Measurements from ENCODE around the gene FAM163A. TPM values are rescaled to one million over a fixed set of nuclear protein-coding genes. Genes with fewer than 3 reads are reported as not detected.

FAM163A gene
- total RNA-seq, 4 donors from 2014 or later: under 0.01 to 0.50 (median 0.24) TPM

DNA sequence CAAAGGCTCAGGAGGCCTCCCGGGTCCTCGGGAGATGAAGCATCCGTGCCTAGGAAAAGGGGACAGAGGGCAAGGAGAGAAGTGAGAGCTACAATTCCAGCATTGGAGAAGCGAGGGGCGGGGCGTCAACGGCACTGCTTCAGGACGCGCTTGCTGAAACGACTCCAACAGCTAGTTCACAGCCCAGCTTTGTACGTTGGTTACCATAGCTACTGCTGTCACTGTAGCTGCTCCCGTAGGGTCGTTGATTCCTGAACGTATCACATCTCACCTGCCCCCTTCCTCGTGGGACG is 71.4 kb downstream of the FAM163A start:
- H3K4me1 ChIP-seq: peaks cover 24 to 45% (median 37%) of the 10 kb centered on the region in 4 donors
- 6% methylated on average over 14 of the region's 16 CpGs for WGBS
- H3K9me3 ChIP-seq: no peaks in the 10 kb centered on the region
- no peaks in the 10 kb centered on the region for H3K36me3 ChIP-seq
- peak overlapping the region in 2 of 4 donors; percentile 7 to 40 for H3K27ac ChIP-seq (replicated peaks in 1 of 4)
- DNase-seq (ENCODE audit: extremely low spot score): no peak
- H3K27me3 ChIP-seq: peaks cover 0 to 7% (median 0%) of the 10 kb centered on the region in 4 donors
- peak overlapping the region; percentile 46 to 59 (median 49) for H3K4me3 ChIP-seq
- TF ChIP-seq, protein P1, sequence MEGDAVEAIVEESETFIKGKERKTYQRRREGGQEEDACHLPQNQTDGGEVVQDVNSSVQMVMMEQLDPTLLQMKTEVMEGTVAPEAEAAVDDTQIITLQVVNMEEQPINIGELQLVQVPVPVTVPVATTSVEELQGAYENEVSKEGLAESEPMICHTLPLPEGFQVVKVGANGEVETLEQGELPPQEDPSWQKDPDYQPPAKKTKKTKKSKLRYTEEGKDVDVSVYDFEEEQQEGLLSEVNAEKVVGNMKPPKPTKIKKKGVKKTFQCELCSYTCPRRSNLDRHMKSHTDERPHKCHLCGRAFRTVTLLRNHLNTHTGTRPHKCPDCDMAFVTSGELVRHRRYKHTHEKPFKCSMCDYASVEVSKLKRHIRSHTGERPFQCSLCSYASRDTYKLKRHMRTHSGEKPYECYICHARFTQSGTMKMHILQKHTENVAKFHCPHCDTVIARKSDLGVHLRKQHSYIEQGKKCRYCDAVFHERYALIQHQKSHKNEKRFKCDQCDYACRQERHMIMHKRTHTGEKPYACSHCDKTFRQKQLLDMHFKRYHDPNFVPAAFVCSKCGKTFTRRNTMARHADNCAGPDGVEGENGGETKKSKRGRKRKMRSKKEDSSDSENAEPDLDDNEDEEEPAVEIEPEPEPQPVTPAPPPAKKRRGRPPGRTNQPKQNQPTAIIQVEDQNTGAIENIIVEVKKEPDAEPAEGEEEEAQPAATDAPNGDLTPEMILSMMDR (IDR thresholded peaks at IDR 0.05): no peak
- no peak for TF ChIP-seq POLR2A (IDR thresholded peaks at IDR 0.05; ENCODE audit: low read depth)
- no peak for TF ChIP-seq POLR2AphosphoS5 (IDR thresholded peaks at IDR 0.05)
- TF ChIP-seq EP300 (IDR thresholded peaks at IDR 0.05): no peak
- intact Hi-C loops (cut with DNase I): no loop called here

DNA sequence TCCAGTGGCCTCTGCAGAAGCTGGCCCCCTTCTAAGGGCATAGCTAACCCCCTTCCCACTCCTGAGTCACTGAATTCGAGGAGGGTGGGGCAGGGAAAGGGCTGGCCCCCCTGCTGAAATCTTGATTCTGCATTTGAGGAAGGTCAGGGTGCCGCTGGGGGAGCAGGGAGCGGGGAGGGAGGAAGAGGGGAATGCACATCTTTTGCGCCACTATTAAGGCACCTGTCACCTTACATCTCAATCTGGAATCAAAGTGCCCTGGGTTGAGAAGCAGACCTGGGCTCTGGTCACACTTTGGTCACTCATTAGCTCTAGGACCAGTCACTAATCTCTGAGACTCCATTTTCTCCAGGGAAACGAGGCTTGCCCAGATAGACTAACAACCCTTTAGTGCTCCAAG is 72.5 kb downstream of the FAM163A start:
- 51% methylated on average over 4 of the region's 5 CpGs for WGBS
- no peaks in the 10 kb centered on the region for H3K36me3 ChIP-seq
- peak overlapping the region in 2 of 4 donors; percentile 7 to 24 for H3K27ac ChIP-seq (replicated peaks in 1 of 4)
- no peak for DNase-seq (ENCODE audit: extremely low spot score)
- H3K9me3 ChIP-seq: no peaks in the 10 kb centered on the region
- H3K4me3 ChIP-seq: peak overlapping the region; percentile 46 to 59 (median 49)
- no peak for TF ChIP-seq EP300 (IDR thresholded peaks at IDR 0.05)
- TF ChIP-seq POLR2AphosphoS5 (IDR thresholded peaks at IDR 0.05): no peak
- TF ChIP-seq POLR2A (IDR thresholded peaks at IDR 0.05; ENCODE audit: low read depth): no peak
- TF ChIP-seq, protein P1 (IDR thresholded peaks at IDR 0.05): no peak
- no peaks in the 10 kb centered on the region for H3K27me3 ChIP-seq
- intact Hi-C loops (cut with DNase I): no loop called here
- peaks cover 21 to 45% (median 32%) of the 10 kb centered on the region in 4 donors for H3K4me1 ChIP-seq

DNA sequence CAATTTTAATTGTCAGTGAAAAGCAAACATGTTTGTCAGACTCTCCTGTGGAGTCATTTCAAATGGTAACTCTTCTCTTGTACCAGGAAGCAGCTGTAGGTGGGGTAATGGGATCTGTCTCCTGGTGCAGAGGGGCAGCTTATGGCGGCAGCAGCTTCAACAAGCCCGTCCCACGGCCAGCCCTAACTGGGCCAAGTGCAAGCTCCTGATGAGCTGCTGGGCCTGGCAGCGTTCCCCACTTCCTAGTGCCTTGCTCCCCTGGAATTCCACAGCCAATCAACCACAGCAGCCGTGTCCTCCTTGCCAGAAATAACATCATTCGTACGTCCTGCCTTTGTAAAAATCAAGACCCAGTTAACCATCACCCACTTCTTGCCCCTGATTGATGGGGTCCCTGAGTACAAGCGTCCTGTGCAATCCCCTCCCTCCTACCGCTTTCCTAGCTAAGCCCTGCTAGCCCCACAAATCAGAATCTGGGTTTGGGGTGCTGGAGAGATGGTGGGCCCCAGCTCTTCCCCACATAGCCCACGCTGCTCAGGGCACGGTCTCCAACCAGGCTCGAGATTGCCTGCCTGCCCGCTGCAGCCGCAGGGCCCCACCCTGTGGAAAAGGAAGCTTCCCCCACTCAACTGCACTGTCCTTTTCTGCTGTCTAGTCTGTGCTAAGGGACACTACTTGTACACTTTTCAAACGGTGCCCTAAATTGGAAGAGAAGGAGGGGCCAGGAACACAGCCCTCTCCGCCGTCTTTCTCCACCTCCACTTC is 73.3 kb downstream of the FAM163A start:
- peak overlapping the region in 2 of 4 donors; percentile 7 to 24 for H3K27ac ChIP-seq (replicated peaks in 1 of 4)
- intact Hi-C loops (cut with DNase I): no loop called here
- H3K36me3 ChIP-seq: no peaks in the 10 kb centered on the region
- no peak overlapping the region for H3K4me3 ChIP-seq
- peaks cover 21 to 45% (median 32%) of the 10 kb centered on the region in 4 donors for H3K4me1 ChIP-seq
- H3K9me3 ChIP-seq: no peaks in the 10 kb centered on the region
- no peak for DNase-seq (ENCODE audit: extremely low spot score)
- H3K27me3 ChIP-seq: no peaks in the 10 kb centered on the region
- TF ChIP-seq, protein P1 (IDR thresholded peaks at IDR 0.05): no peak
- TF ChIP-seq POLR2A (IDR thresholded peaks at IDR 0.05; ENCODE audit: low read depth) (no peak), EP300 (IDR thresholded peaks at IDR 0.05) (no peak), POLR2AphosphoS5 (IDR thresholded peaks at IDR 0.05) (peak in 1 of 2 donors; percentile 43)
- WGBS: 68% methylated on average over 17 of the region's 17 CpGs

DNA sequence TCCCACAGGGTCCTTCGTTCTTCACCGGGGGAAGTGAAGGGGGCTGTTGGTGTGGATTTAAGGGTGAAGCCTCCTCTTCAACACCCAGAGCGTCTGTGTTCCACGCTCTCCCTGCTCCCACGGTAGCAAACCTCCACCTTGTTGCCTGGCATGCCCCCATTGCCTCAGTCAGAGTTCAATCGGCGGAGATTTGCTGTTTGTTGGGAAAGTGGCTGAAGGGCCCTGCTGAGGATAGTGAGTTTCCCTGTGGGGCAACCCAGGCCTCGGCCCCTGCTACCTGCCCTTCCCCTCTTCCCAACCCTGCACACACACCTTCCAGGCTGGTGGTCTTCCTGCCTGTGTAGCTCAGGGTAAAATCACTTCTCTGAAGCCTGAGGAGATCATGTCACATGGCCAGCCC is 74.0 kb downstream of the FAM163A start:
- TF ChIP-seq, protein P1 (IDR thresholded peaks at IDR 0.05): no peak
- no peak for TF ChIP-seq POLR2AphosphoS5 (IDR thresholded peaks at IDR 0.05)
- no peak for TF ChIP-seq EP300 (IDR thresholded peaks at IDR 0.05)
- TF ChIP-seq POLR2A (IDR thresholded peaks at IDR 0.05; ENCODE audit: low read depth): no peak
- Histone ChIP-seq H3K27me3 (no peaks in the 10 kb centered on the region), H3K27ac (replicated peaks in 1 of 4) (no peak overlapping the region), H3K36me3 (no peaks in the 10 kb centered on the region), H3K9me3 (no peaks in the 10 kb centered on the region), H3K4me3 (no peak overlapping the region), H3K4me1 (peaks cover 21 to 45% (median 32%) of the 10 kb centered on the region in 4 donors)
- intact Hi-C loops (cut with DNase I): no loop called here
- no peak for DNase-seq (ENCODE audit: extremely low spot score)
- WGBS: 92% methylated on average over 8 of the region's 8 CpGs
